ENCODE measurements around the gene TP63. TPM values are rescaled to one million over a fixed set of nuclear protein-coding genes. Genes with fewer than 3 reads are reported as not detected.

Gene TP63
- total RNA-seq, 2 donors from 2014 or later = not detected

GRCh38 chr3:189687475-189687874 lies 56.3 kb downstream of the TP63 start:
- no peak for DNase-seq
- Histone ChIP-seq H3K27me3 (ENCODE audit: control insufficient read depth, insufficient read depth, low read length, poor library complexity, severe bottlenecking) (peaks cover 8% of the 10 kb centered on the region), H3K4me3 (ENCODE audit: low read length) (no peak overlapping the region), H3K9ac (ENCODE audit: extremely low read depth, low read length, poor library complexity, severe bottlenecking) (no peak overlapping the region), H3K27ac (ENCODE audit: low read depth, low read length) (no peak overlapping the region), H3K9me3 (ENCODE audit: control insufficient read depth, low read length) (no peaks in the 10 kb centered on the region), H3K4me1 (ENCODE audit: control insufficient read depth, insufficient read depth, low read length) (peaks cover 4% of the 10 kb centered on the region), H3K36me3 (ENCODE audit: control insufficient read depth, insufficient read depth, low read length) (no peaks in the 10 kb centered on the region)
- Mint-ChIP-seq H3K4me3 (no peak overlapping the region), H3K4me1 (peaks cover 11% of the 10 kb centered on the region), H3K27ac (no peak overlapping the region), H3K27me3 (ENCODE audit: insufficient read depth) (no peaks in the 10 kb centered on the region), H3K9me3 (no peaks in the 10 kb centered on the region), H3K36me3 (ENCODE audit: low read depth) (no peaks in the 10 kb centered on the region)
- WGBS, 2 experiments (ENCODE audit: insufficient coverage in 1 of 2, insufficient read length in 1 of 2) = 75 to 86% methylated on average over 2 to 4 of the region's 4 CpGs
- TF ChIP-seq CTCF (conservative IDR thresholded peaks at IDR 0.05) = peak; percentile 74

GRCh38 chr3:189688262-189688661 lies 57.1 kb downstream of the TP63 start:
- H3K4me1 ChIP-seq (ENCODE audit: control insufficient read depth, insufficient read depth, low read length) = peaks cover 4% of the 10 kb centered on the region
- no peak overlapping the region for H3K4me3 ChIP-seq (ENCODE audit: low read length)
- DNase-seq = no peak
- no peaks in the 10 kb centered on the region for H3K9me3 ChIP-seq (ENCODE audit: control insufficient read depth, low read length)
- 80% methylated on average over 1 of the region's 1 CpG; no CpG with 5 or more reads in 1 of the 2 experiments for WGBS, 2 experiments (ENCODE audit: insufficient coverage in 1 of 2, insufficient read length in 1 of 2)
- no peaks in the 10 kb centered on the region for H3K9me3 Mint-ChIP-seq
- no peaks in the 10 kb centered on the region for H3K36me3 ChIP-seq (ENCODE audit: control insufficient read depth, insufficient read depth, low read length)
- H3K27me3 Mint-ChIP-seq (ENCODE audit: insufficient read depth) = no peaks in the 10 kb centered on the region
- no peak overlapping the region for H3K4me3 Mint-ChIP-seq
- H3K27me3 ChIP-seq (ENCODE audit: control insufficient read depth, insufficient read depth, low read length, poor library complexity, severe bottlenecking) = peaks cover 8% of the 10 kb centered on the region
- H3K27ac Mint-ChIP-seq = no peak overlapping the region
- peaks cover 11% of the 10 kb centered on the region for H3K4me1 Mint-ChIP-seq
- no peak overlapping the region for H3K9ac ChIP-seq (ENCODE audit: extremely low read depth, low read length, poor library complexity, severe bottlenecking)
- H3K27ac ChIP-seq (ENCODE audit: low read depth, low read length) = no peak overlapping the region
- H3K36me3 Mint-ChIP-seq (ENCODE audit: low read depth) = no peaks in the 10 kb centered on the region
- TF ChIP-seq CTCF (conservative IDR thresholded peaks at IDR 0.05) = no peak

- no peak overlapping the region for H3K9ac ChIP-seq (ENCODE audit: extremely low read depth, low read length, poor library complexity, severe bottlenecking)
- no peaks in the 10 kb centered on the region for H3K9me3 ChIP-seq (ENCODE audit: control insufficient read depth, low read length)
- H3K27me3 ChIP-seq (ENCODE audit: control insufficient read depth, insufficient read depth, low read length, poor library complexity, severe bottlenecking) = no peaks in the 10 kb centered on the region
- H3K36me3 ChIP-seq (ENCODE audit: control insufficient read depth, insufficient read depth, low read length) = no peaks in the 10 kb centered on the region
- peaks cover 11% of the 10 kb centered on the region for H3K4me1 Mint-ChIP-seq
- no peak for TF ChIP-seq CTCF (conservative IDR thresholded peaks at IDR 0.05)
- H3K36me3 Mint-ChIP-seq (ENCODE audit: low read depth) = no peaks in the 10 kb centered on the region
- H3K4me3 ChIP-seq (ENCODE audit: low read length) = no peak overlapping the region
- no peak for DNase-seq
- no peaks in the 10 kb centered on the region for H3K27me3 Mint-ChIP-seq (ENCODE audit: insufficient read depth)
- H3K4me1 ChIP-seq (ENCODE audit: control insufficient read depth, insufficient read depth, low read length) = peaks cover 4% of the 10 kb centered on the region
- H3K4me3 Mint-ChIP-seq = no peak overlapping the region
- no peak overlapping the region for H3K27ac Mint-ChIP-seq
- no peak overlapping the region for H3K27ac ChIP-seq (ENCODE audit: low read depth, low read length)
- H3K9me3 Mint-ChIP-seq = no peaks in the 10 kb centered on the region
Measured at GRCh38 chr3:189689625-189690024, 58.4 kb downstream of the TP63 start.
